ENCODE data around the gene CCDC192.

DNA sequence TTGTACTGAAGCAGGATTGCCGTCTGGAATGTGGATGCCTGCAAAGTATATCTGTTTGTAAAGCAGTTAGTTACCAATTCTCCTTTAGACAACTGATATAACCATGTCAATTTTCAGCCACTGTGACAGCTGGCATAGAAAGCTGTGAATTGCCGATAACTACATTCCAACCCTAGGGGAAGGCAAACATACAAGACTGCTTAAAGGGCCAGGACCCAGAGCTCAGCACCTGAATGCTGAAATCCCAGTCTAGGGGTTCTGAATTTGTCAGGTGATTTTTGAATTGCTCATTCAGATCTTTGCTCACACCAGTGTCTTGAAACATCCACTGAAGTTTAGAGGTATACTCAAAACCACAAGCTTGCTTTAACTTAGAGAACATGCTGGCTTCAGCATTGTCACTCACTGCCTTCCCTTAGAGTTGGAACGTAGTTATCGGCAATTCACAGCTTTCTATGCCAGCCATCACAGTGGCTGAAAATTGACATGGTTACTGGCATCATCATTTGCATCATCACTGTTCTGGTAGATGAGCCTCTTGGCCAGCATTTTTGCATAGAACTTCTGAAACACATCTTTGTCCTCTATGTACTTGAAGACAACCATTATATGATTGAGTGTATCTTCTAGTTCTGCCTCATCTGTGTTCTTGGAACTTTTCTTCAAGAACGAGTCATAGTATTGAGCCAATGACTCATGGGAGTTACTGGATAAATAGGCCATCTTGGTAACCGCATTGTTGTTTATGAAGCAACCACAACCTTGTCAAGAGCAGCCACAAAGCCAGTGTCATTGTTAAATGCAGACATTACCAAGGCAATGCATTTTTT is 82.1 kb downstream of the CCDC192 start:
- TF ChIP-seq, protein P1, sequence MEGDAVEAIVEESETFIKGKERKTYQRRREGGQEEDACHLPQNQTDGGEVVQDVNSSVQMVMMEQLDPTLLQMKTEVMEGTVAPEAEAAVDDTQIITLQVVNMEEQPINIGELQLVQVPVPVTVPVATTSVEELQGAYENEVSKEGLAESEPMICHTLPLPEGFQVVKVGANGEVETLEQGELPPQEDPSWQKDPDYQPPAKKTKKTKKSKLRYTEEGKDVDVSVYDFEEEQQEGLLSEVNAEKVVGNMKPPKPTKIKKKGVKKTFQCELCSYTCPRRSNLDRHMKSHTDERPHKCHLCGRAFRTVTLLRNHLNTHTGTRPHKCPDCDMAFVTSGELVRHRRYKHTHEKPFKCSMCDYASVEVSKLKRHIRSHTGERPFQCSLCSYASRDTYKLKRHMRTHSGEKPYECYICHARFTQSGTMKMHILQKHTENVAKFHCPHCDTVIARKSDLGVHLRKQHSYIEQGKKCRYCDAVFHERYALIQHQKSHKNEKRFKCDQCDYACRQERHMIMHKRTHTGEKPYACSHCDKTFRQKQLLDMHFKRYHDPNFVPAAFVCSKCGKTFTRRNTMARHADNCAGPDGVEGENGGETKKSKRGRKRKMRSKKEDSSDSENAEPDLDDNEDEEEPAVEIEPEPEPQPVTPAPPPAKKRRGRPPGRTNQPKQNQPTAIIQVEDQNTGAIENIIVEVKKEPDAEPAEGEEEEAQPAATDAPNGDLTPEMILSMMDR (conservative IDR thresholded peaks at IDR 0.05; ENCODE audit: low read depth, low read length): no peak
- TF ChIP-seq EZH2 (IDR thresholded peaks at IDR 0.05; ENCODE audit: borderline replicate concordance, low read depth, low read length, poor library complexity, severe bottlenecking): no peak
